Trophoblast cell (in vitro differentiated cells and primary cell): ENCODE measurements around the gene ECEL1.
A peak's percentile ranks its signal among the peaks of the same experiment; 100 is the strongest.
"Not testable (repeated sequence)": the region's sequence is repeated elsewhere in the genome, so short reads cannot be mapped to it uniquely, and the experiment has no call there.

Experiments
- DNase-seq, 2 donors: peaks; one replicate each; pipeline ENCODE4 v3.0.0-alpha.2; 2016
- H2AFZ ChIP-seq: 2 replicates; pipeline ENCODE4 v1.6.1; 2013; ENCODE audit warnings: low read length, moderate library complexity, mild to moderate bottlenecking; ENCODE audit not compliant: insufficient read depth, poor library complexity
- H2AK5ac ChIP-seq: 2 replicates; pipeline ENCODE4 v1.6.1; 2013; ENCODE audit warnings: mild to moderate bottlenecking, low read length
- H2BK120ac ChIP-seq: 2 replicates; pipeline ENCODE4 v1.6.1; 2013; ENCODE audit warnings: low read length, mild to moderate bottlenecking, moderate library complexity; ENCODE audit not compliant: insufficient read depth, poor library complexity
- H2BK12ac ChIP-seq: 2 replicates; pipeline ENCODE4 v1.6.1; 2013; ENCODE audit warnings: mild to moderate bottlenecking, low read length, moderate library complexity
- H2BK5ac ChIP-seq: 2 replicates; pipeline ENCODE4 v1.6.1; 2013; ENCODE audit warnings: low read length, low read depth, moderate library complexity, mild to moderate bottlenecking; ENCODE audit not compliant: poor library complexity
- H3K14ac ChIP-seq: 2 replicates; pipeline ENCODE4 v1.6.1; 2013; ENCODE audit warnings: mild to moderate bottlenecking, low read length
- H3K18ac ChIP-seq: 2 replicates; pipeline ENCODE4 v1.6.1; 2013; ENCODE audit warnings: mild to moderate bottlenecking, low read length
- H3K23ac ChIP-seq: 2 replicates; pipeline ENCODE4 v1.6.1; 2013; ENCODE audit warnings: low read length
- H3K27ac ChIP-seq: 2 replicates; pipeline ENCODE4 v1.5.1; 2013; ENCODE audit warnings: low read depth, mild to moderate bottlenecking, inconsistent platforms, low read length, moderate library complexity
- H3K27me3 ChIP-seq: 2 replicates; pipeline ENCODE4 v1.6.1; 2013; ENCODE audit warnings: inconsistent platforms, mild to moderate bottlenecking, low read length, moderate library complexity; ENCODE audit not compliant: insufficient read depth
- H3K36me3 ChIP-seq, 2 experiments: 1 replicate in 1 of 2; 2 replicates in 1 of 2; pipeline ENCODE4 v1.6.1; 2013; ENCODE audit warnings: low read length in 2 of 2, mild to moderate bottlenecking in 2 of 2, moderate library complexity in 1 of 2; ENCODE audit not compliant: insufficient read depth in 2 of 2, control insufficient read depth in 1 of 2
- H3K4ac ChIP-seq: 2 replicates; pipeline ENCODE4 v1.6.1; 2013; ENCODE audit warnings: low read depth, mild to moderate bottlenecking, low read length, moderate library complexity
- H3K4me1 ChIP-seq, 2 experiments: 1 replicate in 1 of 2; 2 replicates in 1 of 2; pipeline ENCODE4 v1.6.1; 2013; ENCODE audit warnings: low read length in 2 of 2, mild to moderate bottlenecking in 2 of 2, moderate library complexity in 1 of 2; ENCODE audit not compliant: insufficient read depth in 2 of 2, control insufficient read depth in 1 of 2
- H3K4me2 ChIP-seq: 2 replicates; pipeline ENCODE4 v1.6.1; 2013; ENCODE audit warnings: inconsistent platforms, mild to moderate bottlenecking, low read length, moderate library complexity
- H3K4me3 ChIP-seq: 2 replicates; pipeline ENCODE4 v1.5.1; 2013; ENCODE audit warnings: mild to moderate bottlenecking, low read depth, low read length, inconsistent platforms
- H3K79me1 ChIP-seq: one replicate; pipeline ENCODE4 v1.6.1; 2013; ENCODE audit warnings: low read length
- H3K79me2 ChIP-seq: 2 replicates; pipeline ENCODE4 v1.6.1; 2013; ENCODE audit warnings: low read length, mild to moderate bottlenecking; ENCODE audit not compliant: control insufficient read depth, insufficient read depth, poor library complexity
- H3K9ac ChIP-seq: 2 replicates; pipeline ENCODE4 v1.6.1; 2013; ENCODE audit warnings: mild to moderate bottlenecking, low read length
- H3K9me3 ChIP-seq: 2 replicates; pipeline ENCODE4 v1.6.1; 2013; ENCODE audit warnings: low read depth, mild to moderate bottlenecking, control low read depth, inconsistent platforms, low read length; ENCODE audit not compliant: insufficient read depth
- H4K12ac ChIP-seq: 2 replicates; pipeline ENCODE4 v1.6.1; 2013; ENCODE audit warnings: low read depth, mild to moderate bottlenecking, low read length, moderate library complexity
- H4K8ac ChIP-seq: 2 replicates; pipeline ENCODE4 v1.6.1; 2013; ENCODE audit warnings: low read depth, mild to moderate bottlenecking, low read length, moderate library complexity
- H4K91ac ChIP-seq: one replicate; pipeline ENCODE4 v1.6.1; 2013; ENCODE audit warnings: low read depth, mild to moderate bottlenecking, low read length, moderate library complexity
- WGBS: extraction: QIAGEN DNeasy Blood & Tissue Kit; methylation state at CpG from one replicate; pipeline ENCODE4 v1.1.7; 2013; ENCODE audit warnings: missing lambda C conversion rate; ENCODE audit not compliant: insufficient read length, insufficient coverage; ENCODE audit errors: extremely low coverage; 5-methylcytosine and 5-hydroxymethylcytosine counted together

The ECEL1 gene

DNA sequence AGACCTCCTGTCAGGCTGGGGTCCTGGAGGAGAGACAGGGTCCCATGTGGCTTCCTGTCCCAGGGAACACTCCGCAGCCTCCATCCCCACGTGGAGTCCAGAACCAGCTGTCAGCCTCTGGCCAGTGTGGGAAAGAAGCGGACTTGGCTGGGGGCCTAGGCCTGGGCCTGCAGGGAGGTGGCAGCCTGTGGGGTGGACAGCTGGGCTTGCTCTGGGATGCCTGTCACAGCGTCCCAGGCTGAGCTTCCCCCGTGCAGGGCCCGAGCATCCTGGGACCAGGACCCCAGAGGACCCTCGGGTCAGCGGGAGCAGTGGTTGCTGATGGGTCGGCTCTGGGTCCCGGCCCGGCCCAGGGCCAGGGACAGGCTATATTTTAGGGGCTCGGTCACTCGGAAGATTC lies 45.2 kb downstream of the ECEL1 start:
- not testable (repeated sequence) for H3K27me3 ChIP-seq, H3K14ac ChIP-seq, H2AK5ac ChIP-seq, H3K4me2 ChIP-seq, H3K27ac ChIP-seq, H4K12ac ChIP-seq, H3K4ac ChIP-seq, H2AFZ ChIP-seq, H3K23ac ChIP-seq, H3K36me3 ChIP-seq, H3K18ac ChIP-seq, H2BK5ac ChIP-seq, H2BK12ac ChIP-seq, H3K79me1 ChIP-seq, H3K4me3 ChIP-seq, H4K8ac ChIP-seq, H4K91ac ChIP-seq, H3K9me3 ChIP-seq, DNase-seq, H3K4me1 ChIP-seq, H3K9ac ChIP-seq, H3K79me2 ChIP-seq, H2BK120ac ChIP-seq
- no CpG with 5 or more reads among the region's 13 CpGs for WGBS

- not testable (repeated sequence) for H3K4me3 ChIP-seq, H3K79me2 ChIP-seq, H4K12ac ChIP-seq, H2AFZ ChIP-seq, H4K91ac ChIP-seq, H2BK5ac ChIP-seq, DNase-seq, H3K4me2 ChIP-seq, H3K4ac ChIP-seq, H3K79me1 ChIP-seq, H3K27ac ChIP-seq, H3K9me3 ChIP-seq, H3K14ac ChIP-seq, H3K23ac ChIP-seq, H2AK5ac ChIP-seq, H3K18ac ChIP-seq, H2BK120ac ChIP-seq, H2BK12ac ChIP-seq, H3K4me1 ChIP-seq, H3K36me3 ChIP-seq, H3K9ac ChIP-seq, H4K8ac ChIP-seq, H3K27me3 ChIP-seq
- no CpG with 5 or more reads among the region's 10 CpGs for WGBS
These were observed 45.7 kb downstream of the ECEL1 start for GRCh38 chr2:232441922-232442321.

- no peaks in the 10 kb centered on the region for H3K79me2 ChIP-seq
- no peak overlapping the region for H2AFZ ChIP-seq
- H2AK5ac ChIP-seq, result no peak overlapping the region
- H3K18ac ChIP-seq, result no peak overlapping the region
- no peak overlapping the region for H2BK120ac ChIP-seq
- no peak overlapping the region for H4K8ac ChIP-seq
- no peak for DNase-seq
- H3K4me3 ChIP-seq, result no peak overlapping the region
- H3K79me1 ChIP-seq, result no peaks in the 10 kb centered on the region
- no peak overlapping the region for H2BK5ac ChIP-seq
- H3K14ac ChIP-seq, result no peak overlapping the region
- no peak overlapping the region for H3K9ac ChIP-seq
- H3K4ac ChIP-seq, result no peak overlapping the region
- no peaks in the 10 kb centered on the region for H3K27me3 ChIP-seq
- H2BK12ac ChIP-seq, result no peak overlapping the region
- WGBS, result no CpG with 5 or more reads among the region's 12 CpGs
- H4K91ac ChIP-seq, result no peak overlapping the region
- H3K27ac ChIP-seq, result no peak overlapping the region
- H3K36me3 ChIP-seq, result no peaks in the 10 kb centered on the region
- H4K12ac ChIP-seq, result no peak overlapping the region
- H3K4me1 ChIP-seq, result peaks cover 0 to 3% of the 10 kb centered on the region in 2 experiments
- no peak overlapping the region for H3K23ac ChIP-seq
- peaks cover 5% of the 10 kb centered on the region for H3K9me3 ChIP-seq
- no peak overlapping the region for H3K4me2 ChIP-seq
These were observed 46.4 kb downstream of the ECEL1 start for GRCh38 chr2:232441147-232441651.

GRCh38 chr2:232440220-232441018 lies 47.2 kb downstream of the ECEL1 start:
- H3K79me1 ChIP-seq, result not testable (repeated sequence)
- WGBS, result no CpG with 5 or more reads among the region's 16 CpGs

More at GRCh38 chr2:232440220-232441018, 47.2 kb downstream of the ECEL1 start:
- not testable (repeated sequence) for H3K79me2 ChIP-seq, H3K18ac ChIP-seq, H2BK12ac ChIP-seq, H3K23ac ChIP-seq, H4K12ac ChIP-seq, H3K9ac ChIP-seq, H3K9me3 ChIP-seq, H4K8ac ChIP-seq, H3K27ac ChIP-seq, H2AK5ac ChIP-seq, H3K27me3 ChIP-seq, H3K14ac ChIP-seq, H4K91ac ChIP-seq, H3K4ac ChIP-seq, H3K4me2 ChIP-seq, H3K36me3 ChIP-seq, H3K4me1 ChIP-seq, H2BK120ac ChIP-seq, H2AFZ ChIP-seq, H3K4me3 ChIP-seq, H2BK5ac ChIP-seq
- DNase-seq, result peak; percentile 82 to 92
